Ascending aorta (tissue), 2 donors: ENCODE measurements around the gene HIVEP1. TPM values are rescaled to one million over a fixed set of nuclear protein-coding genes. Genes with fewer than 3 reads are reported as not detected.

ENCODE experiments used
- DNase-seq, 2 donors: peaks; one replicate each; pipeline ENCODE4 v3.0.0-alpha.2; 2019; ENCODE audit warnings: low spot score in 2 of 2
- H3K27ac ChIP-seq, 2 donors: fragments of 200-600 bp; sonication (generic); one replicate each; pipeline ENCODE4 v1.5.1; 2016 to 2017; ENCODE audit warnings: mild to moderate bottlenecking in 1 of 2
- H3K27me3 ChIP-seq: fragments of 200-600 bp; sonication (generic); one replicate; pipeline ENCODE4 v1.5.1; 2017
- H3K36me3 ChIP-seq, 2 donors: fragments of 200-600 bp; sonication (generic); one replicate each; pipeline ENCODE4 v1.5.1; 2016
- H3K4me1 ChIP-seq, 2 donors: fragments of 200-600 bp; sonication (generic); one replicate each; pipeline ENCODE4 v1.5.1; 2016 to 2017; ENCODE audit warnings: mild to moderate bottlenecking in 1 of 2
- H3K4me3 ChIP-seq, 2 donors: fragments of 200-600 bp; sonication (generic); one replicate each; pipeline ENCODE4 v1.5.1; 2016 to 2017; ENCODE audit warnings: mild to moderate bottlenecking in 1 of 2
- H3K9me3 ChIP-seq, 2 donors: fragments of 200-600 bp; sonication (generic); one replicate each; pipeline ENCODE4 v1.5.1; 2016
- intact Hi-C: fragments of 100-400 bp; cut with DNase I; formaldehyde crosslinking; loops from one replicate; pipeline ENCODE4 v1.15.1; 2023
- total RNA-seq: library from RNA; depleted of rRNA; stranded (reverse); fragments of >200 nt; gene quantifications from one replicate; pipeline ENCODE4 v1.1.0, GENCODE V29; 2016
- TF ChIP-seq, protein P1 (sequence below), 3 experiments: fragments of 200-600 bp in 2 of 3; fragments of 450-650 bp in 1 of 3; sonication (generic) in 2 of 3; IDR thresholded peaks; one replicate each; pipeline ENCODE4 v1.5.1; 2016 to 2019; ENCODE audit warnings: antibody characterized with exemption in 3 of 3, mild to moderate bottlenecking in 1 of 3, moderate library complexity in 1 of 3

Gene HIVEP1
- total RNA-seq, 1 donor from 2014 or later, result 31.7 TPM

DNA sequence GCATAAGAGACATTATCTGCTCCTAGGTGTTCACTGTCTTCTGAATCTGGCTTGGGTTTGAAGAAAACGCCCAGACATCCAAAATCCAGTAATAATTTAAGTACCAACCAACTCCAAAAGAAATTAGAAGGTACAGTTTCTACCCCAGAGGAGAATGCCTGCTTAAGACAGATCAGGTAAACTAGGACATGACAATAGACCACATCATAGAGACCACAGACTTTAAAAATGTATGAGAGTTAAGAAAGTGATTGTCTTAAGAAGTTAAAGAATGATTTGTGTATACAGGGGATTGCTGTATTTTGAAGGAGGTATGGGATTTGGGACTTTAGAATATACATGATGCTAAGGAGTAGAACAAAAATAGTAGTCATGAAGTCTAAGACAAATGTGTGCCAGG is 157.3 kb downstream of the HIVEP1 start:
- Histone ChIP-seq H3K9me3 (no peaks in the 10 kb centered on the region), H3K36me3 (no peaks in the 10 kb centered on the region), H3K27ac (no peak overlapping the region), H3K4me3 (no peak overlapping the region), H3K27me3 (no peaks in the 10 kb centered on the region), H3K4me1 (no peaks in the 10 kb centered on the region)
- DNase-seq, result no peak
- TF ChIP-seq, protein P1, sequence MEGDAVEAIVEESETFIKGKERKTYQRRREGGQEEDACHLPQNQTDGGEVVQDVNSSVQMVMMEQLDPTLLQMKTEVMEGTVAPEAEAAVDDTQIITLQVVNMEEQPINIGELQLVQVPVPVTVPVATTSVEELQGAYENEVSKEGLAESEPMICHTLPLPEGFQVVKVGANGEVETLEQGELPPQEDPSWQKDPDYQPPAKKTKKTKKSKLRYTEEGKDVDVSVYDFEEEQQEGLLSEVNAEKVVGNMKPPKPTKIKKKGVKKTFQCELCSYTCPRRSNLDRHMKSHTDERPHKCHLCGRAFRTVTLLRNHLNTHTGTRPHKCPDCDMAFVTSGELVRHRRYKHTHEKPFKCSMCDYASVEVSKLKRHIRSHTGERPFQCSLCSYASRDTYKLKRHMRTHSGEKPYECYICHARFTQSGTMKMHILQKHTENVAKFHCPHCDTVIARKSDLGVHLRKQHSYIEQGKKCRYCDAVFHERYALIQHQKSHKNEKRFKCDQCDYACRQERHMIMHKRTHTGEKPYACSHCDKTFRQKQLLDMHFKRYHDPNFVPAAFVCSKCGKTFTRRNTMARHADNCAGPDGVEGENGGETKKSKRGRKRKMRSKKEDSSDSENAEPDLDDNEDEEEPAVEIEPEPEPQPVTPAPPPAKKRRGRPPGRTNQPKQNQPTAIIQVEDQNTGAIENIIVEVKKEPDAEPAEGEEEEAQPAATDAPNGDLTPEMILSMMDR (IDR thresholded peaks at IDR 0.05), result no peak
- intact Hi-C loops, result no loop called here

DNA sequence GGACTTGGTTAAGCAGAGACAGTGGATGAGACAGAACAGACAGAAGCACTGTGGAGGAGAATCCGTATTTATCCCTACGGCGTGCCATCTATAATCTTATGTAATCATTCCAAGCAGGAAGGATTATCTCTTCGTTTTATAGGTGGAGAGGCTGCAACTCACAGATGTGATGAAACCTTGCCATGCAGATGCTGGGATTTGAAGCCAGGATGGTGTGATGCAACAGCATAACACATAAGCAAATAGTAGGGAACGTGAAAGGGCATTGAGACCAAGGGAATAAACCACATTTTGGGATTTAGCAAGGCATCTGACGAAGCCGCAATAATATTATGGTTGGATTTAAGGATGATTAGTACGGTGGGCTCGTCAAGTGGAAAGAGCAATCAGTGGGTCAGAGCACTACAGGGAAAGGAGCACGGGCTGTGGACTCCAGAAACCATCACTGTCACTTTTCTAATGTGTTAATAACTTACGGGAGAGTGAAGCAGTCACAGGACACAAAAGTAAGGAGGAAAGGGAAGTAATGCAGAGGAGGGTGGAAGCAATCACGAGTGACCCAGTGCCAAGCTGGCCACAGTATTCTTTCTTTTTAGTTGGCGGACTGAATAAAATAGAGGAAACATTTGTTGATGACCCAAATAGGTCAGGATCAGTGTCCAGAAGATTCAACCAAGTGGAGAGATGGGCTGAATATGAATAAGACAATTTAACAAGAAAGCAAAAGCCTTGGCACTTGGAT is 158.4 kb downstream of the HIVEP1 start:
- intact Hi-C loops, result no loop called here
- Histone ChIP-seq H3K4me1 (no peaks in the 10 kb centered on the region), H3K4me3 (no peak overlapping the region), H3K9me3 (no peaks in the 10 kb centered on the region), H3K27ac (no peak overlapping the region), H3K27me3 (no peaks in the 10 kb centered on the region), H3K36me3 (no peaks in the 10 kb centered on the region)
- no peak for DNase-seq
- TF ChIP-seq, protein P1 (IDR thresholded peaks at IDR 0.05), result no peak

- intact Hi-C loops, result no loop called here
- no peaks in the 10 kb centered on the region for H3K9me3 ChIP-seq
- no peaks in the 10 kb centered on the region for H3K27me3 ChIP-seq
- TF ChIP-seq, protein P1 (IDR thresholded peaks at IDR 0.05), result no peak
- H3K36me3 ChIP-seq, result no peaks in the 10 kb centered on the region
- no peak overlapping the region for H3K4me3 ChIP-seq
- H3K27ac ChIP-seq, result no peak overlapping the region
- DNase-seq, result no peak
- H3K4me1 ChIP-seq, result no peaks in the 10 kb centered on the region
Observed at GRCh38 chr6:12171717-12172116, 159.6 kb downstream of the HIVEP1 start.

DNA sequence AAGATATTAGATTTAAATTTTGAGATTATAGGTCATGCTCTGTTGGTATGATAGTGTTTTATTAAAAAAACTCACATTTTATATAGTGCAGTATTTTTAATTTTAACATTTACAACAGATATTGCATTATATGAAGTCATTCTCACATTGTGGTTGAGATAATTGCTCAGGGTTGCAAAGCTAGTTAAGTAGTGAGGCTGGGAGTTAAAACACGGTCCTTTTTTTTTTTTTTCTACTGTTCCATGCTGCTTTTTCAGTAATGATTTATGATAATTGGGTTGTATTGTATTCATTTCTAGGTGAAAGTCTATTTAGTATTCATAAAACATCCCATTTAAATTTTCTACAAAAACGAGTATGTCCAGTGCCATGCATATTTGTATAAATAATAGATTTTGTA is 160.5 kb downstream of the HIVEP1 start:
- DNase-seq, result no peak
- no peak overlapping the region for H3K4me3 ChIP-seq
- no peaks in the 10 kb centered on the region for H3K9me3 ChIP-seq
- intact Hi-C loops, result no loop called here
- no peak overlapping the region for H3K27ac ChIP-seq
- H3K27me3 ChIP-seq, result no peaks in the 10 kb centered on the region
- TF ChIP-seq, protein P1 (IDR thresholded peaks at IDR 0.05), result no peak
- no peaks in the 10 kb centered on the region for H3K36me3 ChIP-seq
- H3K4me1 ChIP-seq, result no peaks in the 10 kb centered on the region

- TF ChIP-seq, protein P1 (IDR thresholded peaks at IDR 0.05), result no peak
- intact Hi-C loops, result no loop called here
- no peaks in the 10 kb centered on the region for H3K9me3 ChIP-seq
Observed at GRCh38 chr6:12173181-12173580, 161.1 kb downstream of the HIVEP1 start.

More at GRCh38 chr6:12173181-12173580, 161.1 kb downstream of the HIVEP1 start:
- no peak for DNase-seq
- Histone ChIP-seq H3K27ac (no peak overlapping the region), H3K36me3 (no peaks in the 10 kb centered on the region), H3K4me3 (no peak overlapping the region), H3K27me3 (no peaks in the 10 kb centered on the region), H3K4me1 (no peaks in the 10 kb centered on the region)
